Thoracic aorta (tissue), 2 donors: ENCODE measurements around the gene SYNE3. TPM values are rescaled to one million over a fixed set of nuclear protein-coding genes. Genes with fewer than 3 reads are reported as not detected.

Source experiments
- ATAC-seq: fragments of 150-250 bp; one replicate; pipeline ENCODE4 v1.8.0; 2017; ENCODE audit warnings: low read depth; ENCODE audit not compliant: insufficient number of reproducible peaks, low FRiP score
- DNase-seq: peaks from one replicate; pipeline ENCODE4 v3.0.0-alpha.2; 2020; ENCODE audit warnings: low spot score
- H3K27ac ChIP-seq, 2 donors: fragments of 200-600 bp; sonication (generic); 1 replicate in 1 of 2; 2 replicates in 1 of 2; pipeline ENCODE4 v1.5.1; 2016; ENCODE audit warnings: mild to moderate bottlenecking in 2 of 2, moderate library complexity in 2 of 2
- H3K27me3 ChIP-seq: fragments of 200-600 bp; sonication (generic); replicated peaks from 2 replicates; pipeline ENCODE4 v1.6.0; 2016; ENCODE audit warnings: mild to moderate bottlenecking; ENCODE audit not compliant: insufficient read depth
- H3K36me3 ChIP-seq: fragments of 200-600 bp; sonication (generic); one replicate; pipeline ENCODE4 v1.5.1; 2016
- H3K4me1 ChIP-seq, 2 donors: fragments of 200-600 bp; sonication (generic); 1 replicate in 1 of 2; 2 replicates in 1 of 2; pipeline versions ENCODE4 v1.5.1 to v1.6.0; 2016; ENCODE audit warnings: low read depth in 2 of 2, mild to moderate bottlenecking in 1 of 2; ENCODE audit not compliant: control insufficient read depth in 1 of 2
- H3K4me3 ChIP-seq: fragments of 200-600 bp; sonication (generic); 2 replicates; pipeline ENCODE4 v1.5.1; 2016; ENCODE audit warnings: mild to moderate bottlenecking
- H3K9me3 ChIP-seq: fragments of 200-600 bp; sonication (generic); 2 replicates; pipeline ENCODE4 v1.5.1; 2016
- CTCF ChIP-seq: fragments of 200-600 bp; sonication (generic); IDR thresholded peaks from one replicate; pipeline ENCODE4 v1.5.1; 2019; ENCODE audit warnings: antibody characterized with exemption
- total RNA-seq, 2 donors: library from RNA; depleted of rRNA; stranded (reverse); fragments of >200 nt; gene quantifications; one replicate each; pipeline versions ENCODE4 v1.1.0 to v1.2.3, GENCODE V29; 2016

Gene SYNE3
- total RNA-seq, 2 donors from 2014 or later, result 29.5 to 43.4 TPM

- TF ChIP-seq CTCF, result no peak
- ATAC-seq, result peak; percentile 40
- Histone ChIP-seq H3K27me3 (no peaks in the 10 kb centered on the region), H3K27ac (peak overlapping the region; percentile 62 to 83), H3K36me3 (no peaks in the 10 kb centered on the region), H3K9me3 (no peaks in the 10 kb centered on the region), H3K4me3 (peak overlapping the region; percentile 26), H3K4me1 (peaks cover 50 to 70% of the 10 kb centered on the region in 2 donors)
- no peak for DNase-seq
Measured at GRCh38 chr14:95519699-95520098, 3.2 kb upstream of the SYNE3 start.

- no peaks in the 10 kb centered on the region for H3K36me3 ChIP-seq
- peaks cover 40 to 66% of the 10 kb centered on the region in 2 donors for H3K4me1 ChIP-seq
- TF ChIP-seq CTCF, result no peak
- peak overlapping the region; percentile 76 to 83 for H3K27ac ChIP-seq
- ATAC-seq, result peak; percentile 48
- no peak for DNase-seq
- peak overlapping the region; percentile 45 for H3K4me3 ChIP-seq
- H3K9me3 ChIP-seq, result no peaks in the 10 kb centered on the region
- no peaks in the 10 kb centered on the region for H3K27me3 ChIP-seq
Measured at GRCh38 chr14:95518045-95518751, 1.7 kb upstream of the SYNE3 start.

GRCh38 chr14:95515596-95516552 is 576 bp downstream of the SYNE3 start:
- DNase-seq (no peak), ATAC-seq (no peak)
- no peaks in the 10 kb centered on the region for H3K9me3 ChIP-seq
- no peaks in the 10 kb centered on the region for H3K27me3 ChIP-seq
- peak; percentile 49 for TF ChIP-seq CTCF
- no peaks in the 10 kb centered on the region for H3K36me3 ChIP-seq
- peak overlapping the region; percentile 36 to 79 for H3K27ac ChIP-seq
- peaks cover 40 to 62% of the 10 kb centered on the region in 2 donors for H3K4me1 ChIP-seq
- H3K4me3 ChIP-seq, result peak overlapping the region; percentile 79

GRCh38 chr14:95515080-95515489 is 1.4 kb downstream of the SYNE3 start:
- Histone ChIP-seq H3K27me3 (no peaks in the 10 kb centered on the region), H3K36me3 (no peaks in the 10 kb centered on the region), H3K4me3 (peak overlapping the region; percentile 79), H3K9me3 (no peaks in the 10 kb centered on the region), H3K27ac (peak overlapping the region; percentile 36 to 79), H3K4me1 (peaks cover 35 to 58% of the 10 kb centered on the region in 2 donors)
- no peak for ATAC-seq
- no peak for DNase-seq
- no peak for TF ChIP-seq CTCF
